Activated naive CD8-positive, alpha-beta T cell treated with anti-CD3 and anti-CD28 coated beads, Interleukin-2, amount 10 ng/mL, durations not matched to agents 7 days and 5 days (primary cell): ENCODE data around the gene CINP. TPM values are rescaled to one million over a fixed set of nuclear protein-coding genes. Genes with fewer than 3 reads are reported as not detected.
"Not testable (repeated sequence)": the region's sequence is repeated elsewhere in the genome, so short reads cannot be mapped to it uniquely, and the experiment has no call there.

Experiments
- ATAC-seq: fragments of 150-1000 bp; cut with Tn5 transposase; one replicate; pipeline ENCODE4 v1.10.0; 2021; ENCODE audit warnings: low read depth, moderate library complexity
- POLR2A ChIA-PET: fragments of 350-600 bp; sonication (Branson Sonifier 250); formaldehyde crosslinking; loops from one replicate; lab custom pipeline; 2021; ENCODE audit warnings: antibody characterized with exemption; lab: Charles Lee
- DNase-seq: peaks from one replicate; pipeline ENCODE4 v3.0.0; 2021
- H3K27ac Mint-ChIP-seq: one replicate; pipeline ENCODE4 v1.8.0; 2022; ENCODE audit warnings: mild to moderate bottlenecking, mixed read lengths
- H3K27me3 Mint-ChIP-seq: one replicate; pipeline ENCODE4 v1.8.0; 2022; ENCODE audit warnings: mild to moderate bottlenecking, moderate library complexity, mixed read lengths
- H3K36me3 Mint-ChIP-seq: one replicate; pipeline ENCODE4 v1.8.0; 2021; ENCODE audit warnings: mild to moderate bottlenecking, mixed read lengths
- H3K4me1 Mint-ChIP-seq: one replicate; pipeline ENCODE4 v1.8.0; 2021; ENCODE audit warnings: mixed read lengths
- H3K4me3 Mint-ChIP-seq: one replicate; pipeline ENCODE4 v1.8.0; 2022; ENCODE audit warnings: mild to moderate bottlenecking, moderate library complexity, mixed read lengths
- H3K9me3 Mint-ChIP-seq: one replicate; pipeline ENCODE4 v1.8.0; 2021; ENCODE audit warnings: mixed read lengths
- total RNA-seq, 2 experiments: library from RNA; stranded (reverse); gene quantifications; one replicate each; pipeline ENCODE4 v1.2.3, GENCODE V29; 2021

CINP gene
- total RNA-seq, 2 experiments from 2014 or later = 29.8 to 35.6 TPM

GRCh38 chr14:102346645-102347044 is 16.0 kb downstream of the CINP start:
- Mint-ChIP-seq H3K36me3 (peaks cover 13% of the 10 kb centered on the region), H3K4me3 (no peak overlapping the region), H3K27ac (no peak overlapping the region)

GRCh38 chr14:102345232-102345631 is 17.5 kb downstream of the CINP start:
- Mint-ChIP-seq H3K27me3 (no peaks in the 10 kb centered on the region), H3K27ac (no peak overlapping the region), H3K9me3 (no peaks in the 10 kb centered on the region), H3K4me1 (no peaks in the 10 kb centered on the region), H3K4me3 (no peak overlapping the region), H3K36me3 (peaks cover 10% of the 10 kb centered on the region)
- DNase-seq (no peak), ATAC-seq (no peak)
- POLR2A ChIA-PET = no interaction called here

More at GRCh38 chr14:102346645-102347044, 16.0 kb downstream of the CINP start:
- no peaks in the 10 kb centered on the region for H3K9me3 Mint-ChIP-seq
- ATAC-seq (no peak), DNase-seq (no peak)
- H3K27me3 Mint-ChIP-seq = no peaks in the 10 kb centered on the region
- no peaks in the 10 kb centered on the region for H3K4me1 Mint-ChIP-seq
- POLR2A ChIA-PET = no interaction called here

GRCh38 chr14:102344485-102344884 is 18.2 kb downstream of the CINP start:
- Mint-ChIP-seq H3K4me3 (no peak overlapping the region), H3K9me3 (no peaks in the 10 kb centered on the region), H3K27me3 (no peaks in the 10 kb centered on the region), H3K36me3 (peaks cover 10% of the 10 kb centered on the region), H3K27ac (no peak overlapping the region), H3K4me1 (no peaks in the 10 kb centered on the region)
- ATAC-seq (no peak), DNase-seq (no peak)
- POLR2A ChIA-PET = no interaction called here

- POLR2A ChIA-PET = no interaction called here
- H3K27ac Mint-ChIP-seq = no peak overlapping the region
- H3K9me3 Mint-ChIP-seq = no peaks in the 10 kb centered on the region
- no peaks in the 10 kb centered on the region for H3K27me3 Mint-ChIP-seq
- H3K4me1 Mint-ChIP-seq = no peaks in the 10 kb centered on the region
- H3K36me3 Mint-ChIP-seq = peaks cover 10% of the 10 kb centered on the region
- DNase-seq (no peak), ATAC-seq (no peak)
- no peak overlapping the region for H3K4me3 Mint-ChIP-seq
Measured at GRCh38 chr14:102344084-102344483, 18.6 kb downstream of the CINP start.

GRCh38 chr14:102342238-102342637 is 20.5 kb downstream of the CINP start:
- ATAC-seq = no peak
- Mint-ChIP-seq H3K36me3 (peaks cover 6% of the 10 kb centered on the region), H3K27ac (no peak overlapping the region), H3K9me3 (no peaks in the 10 kb centered on the region), H3K4me3 (no peak overlapping the region), H3K27me3 (no peaks in the 10 kb centered on the region), H3K4me1 (peaks cover 2% of the 10 kb centered on the region)
- POLR2A ChIA-PET = no interaction called here
- DNase-seq = no peak

GRCh38 chr14:102341566-102341965 is 21.1 kb downstream of the CINP start:
- Mint-ChIP-seq H3K9me3 (no peaks in the 10 kb centered on the region), H3K4me1 (peaks cover 2% of the 10 kb centered on the region), H3K36me3 (peaks cover 6% of the 10 kb centered on the region), H3K4me3 (no peak overlapping the region), H3K27ac (no peak overlapping the region), H3K27me3 (no peaks in the 10 kb centered on the region)
- POLR2A ChIA-PET = no interaction called here
- DNase-seq (no peak), ATAC-seq (no peak)

- ATAC-seq = no peak
- POLR2A ChIA-PET = interaction anchor here (0.7 kb wide), 1 partner anchor 196 kb away, joined by 5 read pairs; no protein-coding TSS in a partner anchor
- Mint-ChIP-seq H3K27ac (no peak overlapping the region), H3K36me3 (peaks cover 8% of the 10 kb centered on the region), H3K9me3 (no peaks in the 10 kb centered on the region), H3K4me1 (peaks cover 4% of the 10 kb centered on the region), H3K27me3 (no peaks in the 10 kb centered on the region), H3K4me3 (no peak overlapping the region)
- DNase-seq = no peak
Measured at GRCh38 chr14:102338724-102339123, 24.0 kb downstream of the CINP start.

GRCh38 chr14:102335163-102335562 is 27.5 kb downstream of the CINP start:
- peak overlapping the region; percentile 64 for H3K27ac Mint-ChIP-seq
- H3K36me3 Mint-ChIP-seq = peaks cover 7% of the 10 kb centered on the region
- ATAC-seq = no peak
- DNase-seq = no peak
- POLR2A ChIA-PET = no interaction called here
- no peaks in the 10 kb centered on the region for H3K27me3 Mint-ChIP-seq
- no peak overlapping the region for H3K4me3 Mint-ChIP-seq
- H3K4me1 Mint-ChIP-seq = peaks cover 6% of the 10 kb centered on the region
- no peaks in the 10 kb centered on the region for H3K9me3 Mint-ChIP-seq

GRCh38 chr14:102333795-102334705 is 28.6 kb downstream of the CINP start:
- POLR2A ChIA-PET = no interaction called here
- DNase-seq = no peak
- Mint-ChIP-seq H3K27ac (no peak overlapping the region), H3K4me3 (no peak overlapping the region), H3K36me3 (peaks cover 7% of the 10 kb centered on the region), H3K4me1 (peaks cover 6% of the 10 kb centered on the region), H3K27me3 (no peaks in the 10 kb centered on the region), H3K9me3 (no peaks in the 10 kb centered on the region)
- ATAC-seq = no peak

- POLR2A ChIA-PET = interaction anchor here (0.7 kb wide), 1 partner anchor 221 kb away, joined by 3 read pairs; no protein-coding TSS in a partner anchor
- Mint-ChIP-seq H3K27ac (no peak overlapping the region), H3K27me3 (no peaks in the 10 kb centered on the region), H3K4me3 (no peak overlapping the region), H3K9me3 (no peaks in the 10 kb centered on the region), H3K4me1 (peaks cover 4% of the 10 kb centered on the region), H3K36me3 (peaks cover 5% of the 10 kb centered on the region)
- no peak for DNase-seq
- ATAC-seq = no peak
Measured at GRCh38 chr14:102333390-102333789, 29.3 kb downstream of the CINP start.

GRCh38 chr14:102330806-102331205 is 31.9 kb downstream of the CINP start:
- no peak for DNase-seq
- Mint-ChIP-seq H3K4me3 (no peak overlapping the region), H3K36me3 (peaks cover 5% of the 10 kb centered on the region), H3K27ac (no peak overlapping the region), H3K27me3 (no peaks in the 10 kb centered on the region), H3K9me3 (no peaks in the 10 kb centered on the region), H3K4me1 (peaks cover 4% of the 10 kb centered on the region)
- POLR2A ChIA-PET = interaction anchor here (1.0 kb wide), 1 partner anchor 12 kb away, joined by 3 read pairs; no protein-coding TSS in a partner anchor
- ATAC-seq = no peak

- not testable (repeated sequence) for ATAC-seq, DNase-seq, H3K9me3 Mint-ChIP-seq, H3K27ac Mint-ChIP-seq, H3K4me1 Mint-ChIP-seq, H3K36me3 Mint-ChIP-seq, H3K4me3 Mint-ChIP-seq, H3K27me3 Mint-ChIP-seq
- POLR2A ChIA-PET = interaction anchor here (0.7 kb wide), 1 partner anchor 8 kb away, joined by 4 read pairs; no protein-coding TSS in a partner anchor
Measured at GRCh38 chr14:102329381-102329780, 33.3 kb downstream of the CINP start.

- no peak for DNase-seq
- H3K27ac Mint-ChIP-seq = no peak overlapping the region
- no peaks in the 10 kb centered on the region for H3K27me3 Mint-ChIP-seq
- peaks cover 2% of the 10 kb centered on the region for H3K36me3 Mint-ChIP-seq
- peaks cover 9% of the 10 kb centered on the region for H3K4me1 Mint-ChIP-seq
- H3K9me3 Mint-ChIP-seq = no peaks in the 10 kb centered on the region
- H3K4me3 Mint-ChIP-seq = no peak overlapping the region
- POLR2A ChIA-PET = no interaction called here
- no peak for ATAC-seq
Measured at GRCh38 chr14:102326583-102326982, 36.1 kb downstream of the CINP start.

GRCh38 chr14:102325791-102326345 is 36.8 kb downstream of the CINP start:
- no peak for ATAC-seq
- H3K27me3 Mint-ChIP-seq = no peaks in the 10 kb centered on the region
- peaks cover 2% of the 10 kb centered on the region for H3K36me3 Mint-ChIP-seq
- H3K4me3 Mint-ChIP-seq = no peak overlapping the region
- POLR2A ChIA-PET = no interaction called here
- no peaks in the 10 kb centered on the region for H3K9me3 Mint-ChIP-seq
- H3K4me1 Mint-ChIP-seq = peaks cover 12% of the 10 kb centered on the region
- no peak for DNase-seq
- H3K27ac Mint-ChIP-seq = no peak overlapping the region
